Thyroid gland (tissue), 4 donors: ENCODE results near the gene SAMD4A. TPM values are rescaled to one million over a fixed set of nuclear protein-coding genes. Genes with fewer than 3 reads are reported as not detected.

Source experiments
- DNase-seq, 2 donors: peaks; one replicate each; pipeline ENCODE4 v3.0.0-alpha.2; 2019
- H3K27ac ChIP-seq, 3 donors: fragments of 200-600 bp; sonication (generic); 1 replicate in 2 of 3; 2 replicates in 1 of 3; pipeline ENCODE4 v1.5.1; 2016 to 2019; ENCODE audit warnings: mild to moderate bottlenecking in 1 of 3, moderate library complexity in 1 of 3
- H3K27me3 ChIP-seq: fragments of 200-600 bp; sonication (generic); one replicate; pipeline ENCODE4 v1.5.1; 2019
- H3K36me3 ChIP-seq, 2 donors: fragments of 200-600 bp; sonication (generic); one replicate each; pipeline ENCODE4 v1.5.1; 2016 to 2019
- H3K4me1 ChIP-seq, 2 donors: fragments of 200-600 bp; sonication (generic); one replicate each; pipeline ENCODE4 v1.5.1; 2017 to 2019
- H3K4me3 ChIP-seq, 3 donors: fragments of 200-600 bp; sonication (generic); replicated peaks in 1 of 3; 1 replicate in 2 of 3; 2 replicates in 1 of 3; pipeline ENCODE4 v1.5.1; 2016; ENCODE audit warnings: mild to moderate bottlenecking in 1 of 3
- H3K9me3 ChIP-seq: fragments of 200-600 bp; sonication (generic); one replicate; pipeline ENCODE4 v1.5.1; 2017
- POLR2A ChIP-seq, 2 donors: fragments of 450-650 bp; IDR thresholded peaks; one replicate each; pipeline ENCODE4 v1.6.1; 2017; ENCODE audit warnings: antibody characterized with exemption in 2 of 2, mild to moderate bottlenecking in 2 of 2, moderate library complexity in 1 of 2
- WGBS, 2 donors: methylation state at CpG; one replicate each; pipeline ENCODE4 v1.1.5; 2017; 5-methylcytosine and 5-hydroxymethylcytosine counted together
- intact Hi-C: fragments of 100-400 bp; cut with DNase I; formaldehyde crosslinking; loops from one replicate; pipeline ENCODE4 v1.15.1; 2023
- total RNA-seq, 4 donors: library from RNA; depleted of rRNA; stranded (reverse); fragments of >200 nt; gene quantifications; one replicate each; pipeline ENCODE4 v1.2.3, GENCODE V29; 2016
- TF ChIP-seq, protein P1 (sequence below), 6 experiments: fragments of 200-600 bp in 3 of 6; fragments of 450-650 bp in 3 of 6; sonication (generic) in 3 of 6; IDR thresholded peaks; one replicate each; pipeline ENCODE4 v1.5.1; 2016 to 2019; ENCODE audit warnings: antibody characterized with exemption in 6 of 6, mild to moderate bottlenecking in 2 of 6, inconsistent platforms in 1 of 6, moderate library complexity in 1 of 6

The SAMD4A gene
- total RNA-seq, 4 donors from 2014 or later = 12.6 to 32.7 (median 17.6) TPM

DNA sequence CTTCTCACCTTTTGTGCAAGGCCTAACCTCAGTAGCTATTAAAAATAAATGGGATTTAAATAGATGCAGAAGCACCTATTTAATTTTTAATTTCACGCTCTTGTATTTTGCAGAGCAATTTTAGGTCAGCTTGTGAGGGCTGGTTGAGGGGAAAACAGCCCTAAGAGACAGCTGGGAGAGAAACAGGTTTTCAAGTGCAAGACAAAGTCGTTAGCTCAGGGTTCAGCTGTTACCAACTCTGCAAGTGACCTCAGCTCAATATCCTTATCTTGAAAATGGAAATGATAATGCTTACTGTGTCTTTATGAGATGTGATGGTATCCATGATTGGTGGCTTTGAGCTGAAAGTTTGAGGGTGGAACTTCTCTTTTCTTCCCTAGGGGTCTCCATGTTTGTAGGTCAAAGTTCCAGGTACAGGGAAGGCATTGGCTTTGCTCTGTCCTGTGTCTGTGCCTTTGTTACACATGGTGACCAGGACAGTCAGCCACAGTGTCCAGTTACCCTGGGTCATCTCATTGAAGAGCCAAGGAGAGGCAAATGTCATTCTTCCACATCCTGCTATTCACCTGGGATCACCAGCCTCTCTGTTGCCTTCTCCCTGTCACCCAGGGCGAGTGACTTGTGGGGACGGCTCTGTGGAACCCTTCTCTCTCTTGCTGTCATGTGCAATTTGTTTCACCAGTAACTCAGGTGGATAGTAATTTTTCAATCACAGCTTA lies 100.3 kb downstream of the SAMD4A start:
- intact Hi-C loops = no loop called here
- 90 to 92% methylated on average over 4 of the region's 4 CpGs for WGBS, 2 donors
- TF ChIP-seq POLR2A (IDR thresholded peaks at IDR 0.05) = no peak
- TF ChIP-seq, protein P1, sequence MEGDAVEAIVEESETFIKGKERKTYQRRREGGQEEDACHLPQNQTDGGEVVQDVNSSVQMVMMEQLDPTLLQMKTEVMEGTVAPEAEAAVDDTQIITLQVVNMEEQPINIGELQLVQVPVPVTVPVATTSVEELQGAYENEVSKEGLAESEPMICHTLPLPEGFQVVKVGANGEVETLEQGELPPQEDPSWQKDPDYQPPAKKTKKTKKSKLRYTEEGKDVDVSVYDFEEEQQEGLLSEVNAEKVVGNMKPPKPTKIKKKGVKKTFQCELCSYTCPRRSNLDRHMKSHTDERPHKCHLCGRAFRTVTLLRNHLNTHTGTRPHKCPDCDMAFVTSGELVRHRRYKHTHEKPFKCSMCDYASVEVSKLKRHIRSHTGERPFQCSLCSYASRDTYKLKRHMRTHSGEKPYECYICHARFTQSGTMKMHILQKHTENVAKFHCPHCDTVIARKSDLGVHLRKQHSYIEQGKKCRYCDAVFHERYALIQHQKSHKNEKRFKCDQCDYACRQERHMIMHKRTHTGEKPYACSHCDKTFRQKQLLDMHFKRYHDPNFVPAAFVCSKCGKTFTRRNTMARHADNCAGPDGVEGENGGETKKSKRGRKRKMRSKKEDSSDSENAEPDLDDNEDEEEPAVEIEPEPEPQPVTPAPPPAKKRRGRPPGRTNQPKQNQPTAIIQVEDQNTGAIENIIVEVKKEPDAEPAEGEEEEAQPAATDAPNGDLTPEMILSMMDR (IDR thresholded peaks at IDR 0.05) = no peak
- H3K9me3 ChIP-seq = no peaks in the 10 kb centered on the region
- H3K4me3 ChIP-seq = no peak overlapping the region
- H3K4me1 ChIP-seq = peaks cover 0 to 11% of the 10 kb centered on the region in 2 donors
- no peak for DNase-seq
- no peaks in the 10 kb centered on the region for H3K36me3 ChIP-seq
- H3K27ac ChIP-seq = no peak overlapping the region
- no peaks in the 10 kb centered on the region for H3K27me3 ChIP-seq

DNA sequence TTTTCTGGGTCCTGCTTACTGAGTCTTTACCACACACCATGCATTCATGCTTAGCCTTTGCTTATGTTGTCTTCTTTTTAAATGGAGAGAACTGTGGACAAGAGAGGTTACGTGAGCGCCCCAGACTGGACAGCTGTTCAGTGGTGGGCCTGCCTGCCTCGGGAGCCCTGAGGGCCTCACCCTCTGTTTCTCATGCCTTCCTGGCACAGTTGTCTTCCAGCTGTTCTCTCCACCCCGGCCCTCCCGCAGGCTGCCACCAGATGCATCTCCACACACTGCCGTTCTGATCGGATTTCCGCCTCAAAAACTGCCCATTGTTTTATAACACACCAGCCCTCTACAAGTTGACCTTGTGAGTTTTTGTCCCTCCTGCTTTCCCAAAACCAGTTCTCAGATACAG lies 100.8 kb downstream of the SAMD4A start:
- intact Hi-C loops = no loop called here
- H3K4me3 ChIP-seq = no peak overlapping the region
- no peaks in the 10 kb centered on the region for H3K36me3 ChIP-seq
- H3K4me1 ChIP-seq = peaks cover 0 to 11% of the 10 kb centered on the region in 2 donors
- no peak for DNase-seq
- no peak for TF ChIP-seq POLR2A (IDR thresholded peaks at IDR 0.05)
- TF ChIP-seq, protein P1 (IDR thresholded peaks at IDR 0.05) = no peak
- H3K9me3 ChIP-seq = no peaks in the 10 kb centered on the region
- no peak overlapping the region for H3K27ac ChIP-seq
- 92 to 93% methylated on average over 8 of the region's 8 CpGs for WGBS, 2 donors
- H3K27me3 ChIP-seq = no peaks in the 10 kb centered on the region

DNA sequence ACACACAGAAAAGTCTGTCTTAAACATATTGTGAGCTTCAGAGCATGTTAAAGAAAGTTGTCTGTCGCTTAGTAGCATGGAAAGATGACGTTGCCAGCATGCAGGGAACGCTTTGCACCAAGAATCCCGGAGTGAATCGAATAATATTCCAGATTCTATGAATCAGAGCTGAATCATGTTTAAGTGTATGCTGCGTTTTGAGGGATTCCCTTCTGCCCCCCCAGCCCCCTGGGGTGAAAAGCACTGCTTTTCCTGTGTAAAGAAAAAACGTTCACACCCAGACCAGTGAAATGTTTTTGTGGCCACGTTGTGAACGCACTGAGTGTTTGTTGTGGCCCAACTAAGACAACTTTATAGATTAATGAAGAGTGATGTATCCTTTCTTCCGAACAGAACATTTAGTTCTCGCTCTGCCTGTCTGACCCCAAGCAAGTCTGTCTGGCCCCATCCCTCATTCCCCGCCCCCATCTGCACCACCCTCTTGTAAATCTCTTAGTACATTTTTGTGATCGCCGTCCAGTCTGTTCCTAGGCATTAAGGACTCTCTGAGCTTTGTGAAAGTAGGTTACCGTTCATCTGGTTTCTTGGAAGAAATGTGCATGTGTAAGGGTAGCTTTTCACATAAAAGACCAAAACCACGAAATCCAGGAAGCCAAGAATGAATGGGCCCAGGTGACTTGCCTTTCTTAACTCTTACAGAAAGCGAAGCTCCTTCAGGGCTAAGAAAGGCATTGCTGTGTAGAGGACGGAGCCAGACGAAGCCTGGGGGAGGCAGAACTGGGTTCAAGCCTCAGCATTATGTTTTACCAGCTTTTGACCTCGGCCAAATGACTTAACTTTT lies 103.0 kb downstream of the SAMD4A start:
- H3K4me1 ChIP-seq = peaks cover 0 to 11% of the 10 kb centered on the region in 2 donors
- H3K4me3 ChIP-seq = no peak overlapping the region
- TF ChIP-seq POLR2A (IDR thresholded peaks at IDR 0.05) = no peak
- TF ChIP-seq, protein P1 (IDR thresholded peaks at IDR 0.05) = no peak
- intact Hi-C loops = no loop called here
- 79 to 82% methylated on average over 20 of the region's 20 CpGs for WGBS, 2 donors
- no peaks in the 10 kb centered on the region for H3K27me3 ChIP-seq
- no peak for DNase-seq
- no peaks in the 10 kb centered on the region for H3K9me3 ChIP-seq
- no peaks in the 10 kb centered on the region for H3K36me3 ChIP-seq
- no peak overlapping the region for H3K27ac ChIP-seq

DNA sequence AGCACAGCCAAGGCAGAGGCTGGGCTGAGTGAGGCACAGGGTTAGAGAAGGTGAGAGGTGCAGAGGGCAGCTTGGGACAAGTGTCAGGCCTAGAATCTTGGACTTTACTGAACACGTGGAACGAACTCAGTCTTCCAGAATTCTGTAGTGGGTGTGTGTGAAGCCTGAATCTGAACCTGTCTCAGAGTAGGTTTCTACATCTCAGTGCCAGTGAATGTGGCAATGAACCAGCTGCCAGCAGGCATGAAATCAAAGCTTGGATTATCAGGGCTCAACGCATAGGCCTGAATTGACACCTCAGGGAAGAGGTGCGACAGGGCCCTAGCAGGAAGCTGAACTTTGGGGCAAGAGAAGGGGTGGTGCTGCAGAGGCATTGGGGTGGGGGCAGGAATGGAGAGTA lies 104.6 kb downstream of the SAMD4A start:
- no peak overlapping the region for H3K27ac ChIP-seq
- H3K9me3 ChIP-seq = no peaks in the 10 kb centered on the region
- peaks cover 0 to under 1% of the 10 kb centered on the region in 2 donors for H3K4me1 ChIP-seq
- no peak for DNase-seq
- no peaks in the 10 kb centered on the region for H3K27me3 ChIP-seq
- intact Hi-C loops = no loop called here
- H3K4me3 ChIP-seq = no peak overlapping the region
- H3K36me3 ChIP-seq = no peaks in the 10 kb centered on the region
- TF ChIP-seq, protein P1 (IDR thresholded peaks at IDR 0.05) = no peak
- no peak for TF ChIP-seq POLR2A (IDR thresholded peaks at IDR 0.05)
- WGBS, 2 donors = 88 to 91% methylated on average over 4 of the region's 4 CpGs

DNA sequence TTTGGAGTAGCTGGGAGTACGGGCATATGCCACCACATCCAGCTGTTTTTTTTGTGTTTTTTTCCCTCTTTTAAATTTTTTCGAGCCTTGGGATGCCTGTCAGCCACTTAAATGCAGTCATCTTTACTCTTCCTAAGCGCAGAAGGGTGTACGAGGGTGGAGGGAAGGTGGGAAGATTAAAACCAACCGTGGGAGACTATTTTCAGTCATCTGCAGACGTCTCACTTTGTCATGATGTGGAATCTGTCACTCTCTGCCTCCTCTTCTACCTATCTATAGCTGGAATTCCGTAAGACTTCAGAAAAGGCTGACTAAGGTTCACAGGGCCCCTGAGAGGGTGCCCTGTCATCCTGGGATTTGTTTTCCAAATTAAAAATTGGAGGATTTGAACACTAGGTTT lies 105.3 kb downstream of the SAMD4A start:
- WGBS, 2 donors = 82 to 85% methylated on average over 7 of the region's 7 CpGs
- no peaks in the 10 kb centered on the region for H3K9me3 ChIP-seq
- H3K27ac ChIP-seq = no peak overlapping the region
- DNase-seq = no peak
- H3K27me3 ChIP-seq = no peaks in the 10 kb centered on the region
- no peak overlapping the region for H3K4me3 ChIP-seq
- intact Hi-C loops = no loop called here
- H3K36me3 ChIP-seq = no peaks in the 10 kb centered on the region
- peaks cover 0 to 7% of the 10 kb centered on the region in 2 donors for H3K4me1 ChIP-seq
- TF ChIP-seq, protein P1 (IDR thresholded peaks at IDR 0.05) = no peak
- TF ChIP-seq POLR2A (IDR thresholded peaks at IDR 0.05) = no peak
